GM18870 (cell line): ENCODE results near the gene ZDHHC20.
A peak's percentile ranks its signal among the peaks of the same experiment; 100 is the strongest.
"Not testable (repeated sequence)": the region's sequence is repeated elsewhere in the genome, so short reads cannot be mapped to it uniquely, and the experiment has no call there.

Source experiments
- ATAC-seq: cut with Tn5 transposase; IDR thresholded peaks from one replicate; pipeline ENCODE4 v1.9.1; 2021; ENCODE audit warnings: moderate library complexity; ENCODE audit not compliant: unreplicated experiment

The ZDHHC20 gene

DNA sequence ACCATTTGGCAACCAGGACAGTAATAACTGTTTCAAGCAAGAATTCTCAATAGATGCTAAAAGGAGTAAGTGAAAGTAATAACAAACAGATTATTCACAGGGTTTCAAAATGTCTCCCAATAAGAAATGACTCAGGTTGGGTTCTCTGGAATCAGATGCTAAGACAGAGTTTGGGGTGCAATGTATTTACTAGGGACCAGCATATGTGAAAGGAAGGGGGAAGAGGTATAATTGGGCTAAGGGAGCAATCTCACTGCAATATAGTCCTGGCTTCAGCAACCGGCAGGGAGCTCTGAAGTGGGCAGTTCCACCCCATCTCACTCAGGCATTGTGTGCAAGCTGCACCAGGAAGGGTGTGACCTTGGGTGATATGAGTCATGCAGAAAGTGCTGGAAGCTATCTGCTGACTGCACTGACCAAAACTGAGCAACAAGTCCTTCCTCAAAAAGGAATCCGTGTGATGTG, 23.4 kb downstream of the ZDHHC20 start:
- ATAC-seq, result peak; percentile 94

DNA sequence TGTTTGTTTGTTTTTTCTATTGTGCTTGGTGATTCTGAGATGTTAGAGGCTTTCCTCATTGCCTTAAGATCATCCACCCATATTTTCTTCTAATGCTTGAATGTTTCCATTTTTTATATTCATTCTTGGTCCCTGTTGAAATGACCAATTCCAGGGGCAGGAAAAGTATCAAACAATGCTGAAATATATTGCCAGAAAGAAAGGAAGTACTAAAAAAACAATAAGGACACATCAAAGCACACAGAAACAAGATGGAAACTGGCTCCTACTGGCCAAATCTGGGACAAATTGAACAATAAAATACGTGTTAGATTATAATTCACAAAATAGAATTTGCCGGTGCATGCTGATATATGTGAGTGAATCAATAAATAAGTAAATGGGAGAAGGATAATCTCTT, 23.9 kb downstream of the ZDHHC20 start:
- no peak for ATAC-seq

DNA sequence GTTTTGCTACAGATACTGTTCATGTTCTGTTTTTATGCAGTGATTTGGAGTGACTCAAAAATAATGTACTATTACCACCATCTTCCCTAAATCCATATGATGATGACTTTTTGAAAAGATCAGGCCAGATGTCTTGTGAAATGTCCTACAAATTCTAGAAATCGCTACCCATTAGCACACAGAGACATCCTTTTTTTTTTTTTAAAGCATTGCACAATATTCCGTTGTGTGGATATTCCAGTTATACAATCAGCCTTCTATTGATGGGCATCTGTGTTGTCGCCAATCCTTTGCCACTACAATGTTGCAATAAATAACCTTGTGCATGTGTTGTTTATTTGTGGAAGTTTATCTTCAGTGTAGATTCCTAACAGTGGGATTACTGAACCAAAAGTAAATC, 24.5 kb downstream of the ZDHHC20 start:
- ATAC-seq, result no peak

DNA sequence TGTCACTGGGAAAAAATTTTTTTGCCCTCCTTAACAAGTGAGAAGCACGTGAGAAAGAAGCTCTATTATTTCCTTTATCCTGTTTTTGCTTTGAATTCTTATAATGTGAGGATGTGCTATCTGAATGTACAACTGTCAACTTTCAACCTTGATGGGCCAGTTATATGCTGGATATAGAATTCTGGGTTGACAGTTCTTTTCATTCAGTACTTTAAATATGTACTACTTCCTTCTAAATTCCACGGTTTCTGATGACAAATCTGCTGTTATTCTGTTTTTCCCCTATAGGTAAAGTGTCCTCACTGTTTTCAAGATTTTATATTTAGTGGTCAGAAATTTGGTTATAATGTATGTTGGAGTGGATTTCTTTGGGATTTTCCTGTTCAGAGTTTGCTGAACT, 29.9 kb downstream of the ZDHHC20 start:
- ATAC-seq, result no peak

DNA sequence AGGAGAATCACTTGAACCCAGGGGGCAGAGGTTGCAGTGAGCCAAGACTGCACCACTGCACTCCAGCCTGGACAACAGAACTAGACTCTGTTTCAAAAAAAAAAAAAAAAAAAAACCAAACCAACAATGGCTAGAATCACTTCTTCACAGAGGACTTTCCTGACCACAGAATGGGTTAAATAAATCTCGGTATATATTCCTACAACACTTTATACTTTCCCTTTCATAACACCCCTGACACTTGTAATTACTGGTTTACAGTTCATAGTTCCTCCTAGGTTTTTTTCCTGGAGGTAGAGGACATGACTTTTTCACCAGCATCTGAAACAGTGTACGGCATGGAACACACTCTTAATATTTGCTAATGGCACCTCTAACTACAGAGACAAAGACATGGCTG, 31.4 kb downstream of the ZDHHC20 start:
- ATAC-seq, result peak; percentile 67

DNA sequence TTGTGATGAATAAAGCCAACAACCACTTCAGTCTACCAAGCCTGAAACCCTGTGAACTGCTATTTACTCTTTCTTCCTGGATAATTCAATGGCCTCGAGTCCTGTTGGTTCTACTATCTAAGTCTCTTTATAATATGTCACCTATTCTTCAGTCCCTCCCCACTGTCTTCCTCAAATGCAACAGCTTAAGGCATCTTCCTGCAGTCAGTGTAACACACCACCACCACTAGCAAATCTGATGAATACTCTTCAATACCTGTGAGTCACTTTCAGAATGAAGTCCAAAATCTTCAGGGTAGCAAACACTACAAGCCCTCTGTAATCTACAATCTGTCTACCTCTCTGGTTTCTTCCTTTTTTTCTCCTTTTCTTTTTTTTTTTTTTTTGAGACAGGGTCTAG, 32.9 kb downstream of the ZDHHC20 start:
- no peak for ATAC-seq

DNA sequence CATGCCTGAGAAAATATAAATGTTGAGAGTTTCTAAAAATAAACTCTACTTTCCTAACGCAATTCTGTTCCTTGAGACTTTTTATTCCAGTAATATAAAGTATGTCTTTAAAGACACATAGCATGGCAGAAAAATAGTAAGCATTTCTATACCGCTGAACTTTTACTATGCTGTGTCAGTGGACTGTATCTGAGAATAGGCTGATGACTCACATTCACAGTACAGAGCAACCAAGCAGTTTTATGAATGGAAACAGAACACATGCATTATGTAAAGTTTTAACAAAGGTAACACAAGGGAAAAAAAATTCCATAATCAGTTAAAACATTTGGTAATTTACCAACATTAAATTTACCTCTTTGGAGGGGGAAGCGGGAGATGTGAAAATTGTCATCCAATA, 38.4 kb downstream of the ZDHHC20 start:
- ATAC-seq, result no peak

DNA sequence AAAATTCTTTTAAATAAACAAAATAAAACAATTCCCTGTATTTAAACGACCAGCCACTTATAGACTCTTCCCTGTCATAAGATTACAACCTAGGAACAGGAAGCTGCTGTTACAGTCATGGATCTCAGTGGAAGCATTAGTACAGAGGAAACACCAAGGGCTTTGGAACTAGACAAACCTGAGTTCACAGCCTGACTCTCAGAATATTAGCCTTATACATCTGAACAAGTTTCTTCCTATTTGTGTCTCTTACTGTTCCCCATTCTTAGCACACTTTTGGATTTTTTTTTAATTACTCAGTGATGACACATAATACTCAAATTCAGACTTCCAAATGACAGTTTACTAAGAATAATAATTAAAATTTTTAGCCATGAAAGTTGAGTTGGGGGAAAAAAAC, 46.1 kb downstream of the ZDHHC20 start:
- no peak for ATAC-seq

DNA sequence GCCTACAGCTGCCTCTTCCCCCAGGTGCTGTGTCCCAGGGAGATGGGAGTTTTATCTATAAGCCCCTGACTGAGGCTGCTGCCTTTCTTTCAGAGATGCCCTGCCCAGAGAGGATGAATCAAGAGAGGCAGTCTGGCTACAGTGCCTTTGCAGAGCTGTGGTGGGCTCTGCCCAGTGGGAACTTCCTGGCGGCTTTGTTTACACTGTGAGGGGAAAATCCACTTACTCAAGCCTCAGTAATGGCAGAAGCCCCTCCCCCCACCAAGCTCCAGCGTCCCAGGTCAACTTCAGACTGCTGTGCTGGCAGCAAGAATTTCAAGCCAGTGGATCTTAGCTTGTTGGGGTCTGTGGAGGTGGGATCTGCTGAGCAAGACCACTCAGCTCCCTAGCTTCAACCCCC, 48.6 kb downstream of the ZDHHC20 start:
- not testable (repeated sequence) for ATAC-seq

DNA sequence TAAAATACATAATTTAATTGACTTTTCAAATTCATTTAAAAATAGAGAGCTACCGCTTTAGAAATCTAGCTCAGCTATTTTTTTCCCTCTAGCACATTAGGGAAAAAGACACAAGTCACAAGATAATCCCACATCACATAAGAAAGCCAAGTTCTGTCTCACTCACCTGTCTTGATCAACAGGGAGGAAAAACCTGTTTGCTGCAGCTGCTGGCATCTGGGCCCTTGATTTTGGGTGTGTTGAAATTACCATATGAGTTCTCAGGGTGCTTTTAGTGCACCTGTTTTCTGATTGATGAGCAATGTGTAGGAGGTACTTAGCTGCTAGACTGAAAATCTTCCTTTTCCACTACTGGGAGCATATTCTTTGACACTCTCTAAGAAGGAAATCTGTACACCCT, 53.8 kb downstream of the ZDHHC20 start:
- ATAC-seq, result no peak

DNA sequence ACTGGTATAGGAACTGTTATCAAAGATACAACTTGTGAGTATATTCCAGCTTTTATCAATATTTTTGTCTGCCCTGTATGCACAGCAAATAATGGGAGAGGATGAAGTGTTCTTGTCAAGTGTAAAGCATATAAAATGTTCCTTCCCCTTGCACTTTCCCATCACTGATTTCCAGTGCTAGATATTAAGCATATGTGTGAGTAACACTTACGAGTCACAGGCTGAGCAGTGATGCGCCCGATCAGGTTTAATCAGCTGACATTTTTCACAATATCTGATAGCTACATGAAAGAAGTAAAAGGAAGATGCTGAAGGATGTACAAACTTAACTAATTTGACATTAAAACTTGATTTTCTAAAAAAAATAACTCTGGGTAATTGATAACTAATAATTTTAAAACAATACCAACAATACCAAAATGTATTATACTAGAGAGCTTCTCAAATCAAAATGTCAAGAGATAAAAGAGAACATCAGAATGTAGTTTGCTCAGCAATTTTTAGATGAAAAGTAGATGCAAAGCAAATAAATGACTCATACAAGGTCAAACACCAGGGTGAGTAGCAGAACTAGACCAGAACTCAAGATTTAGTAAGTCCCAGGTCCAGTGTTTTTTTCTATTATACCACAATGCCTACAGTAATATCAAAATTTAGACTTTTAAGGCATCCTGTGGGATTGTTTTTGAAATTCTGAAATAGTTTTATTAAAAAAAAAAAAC, 56.4 kb downstream of the ZDHHC20 start:
- ATAC-seq, result no peak

DNA sequence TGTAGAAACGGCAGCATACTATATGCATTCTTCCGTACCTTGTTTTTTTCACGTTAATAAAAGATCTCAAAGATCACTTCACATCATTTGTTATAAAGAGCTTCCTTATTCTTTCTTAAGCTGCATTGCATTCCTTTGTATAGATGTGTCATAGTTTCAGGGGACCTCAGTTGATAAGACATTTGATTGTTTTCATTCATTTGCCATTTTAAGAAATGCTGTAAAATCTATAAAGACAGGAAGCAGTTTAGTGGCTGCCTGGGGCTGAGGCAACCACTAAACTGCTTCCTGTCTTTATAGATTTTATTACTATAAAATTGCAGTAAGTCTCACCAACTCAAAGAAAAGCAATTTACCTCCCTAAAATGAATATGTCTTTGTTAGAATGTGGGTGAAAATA, 59.4 kb downstream of the ZDHHC20 start:
- no peak for ATAC-seq

DNA sequence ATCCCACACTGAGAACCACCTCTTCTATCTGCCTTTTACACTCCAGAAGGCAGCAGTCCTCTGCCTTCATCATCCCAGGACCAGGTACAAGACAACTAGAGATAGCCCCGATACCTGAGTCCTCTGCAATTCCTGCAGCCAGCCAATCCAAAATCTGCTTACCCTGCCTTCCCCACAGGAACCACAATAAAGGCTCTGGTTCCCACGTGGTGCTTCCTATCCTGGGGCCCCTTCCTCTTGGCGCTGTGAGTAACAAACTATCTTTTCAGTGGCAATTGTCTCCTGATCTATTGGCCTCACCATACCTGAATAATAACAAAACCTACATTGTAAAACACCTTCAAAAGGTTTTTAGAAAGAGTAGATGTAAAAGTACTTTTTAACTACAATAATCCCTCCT, 63.1 kb downstream of the ZDHHC20 start:
- no peak for ATAC-seq

DNA sequence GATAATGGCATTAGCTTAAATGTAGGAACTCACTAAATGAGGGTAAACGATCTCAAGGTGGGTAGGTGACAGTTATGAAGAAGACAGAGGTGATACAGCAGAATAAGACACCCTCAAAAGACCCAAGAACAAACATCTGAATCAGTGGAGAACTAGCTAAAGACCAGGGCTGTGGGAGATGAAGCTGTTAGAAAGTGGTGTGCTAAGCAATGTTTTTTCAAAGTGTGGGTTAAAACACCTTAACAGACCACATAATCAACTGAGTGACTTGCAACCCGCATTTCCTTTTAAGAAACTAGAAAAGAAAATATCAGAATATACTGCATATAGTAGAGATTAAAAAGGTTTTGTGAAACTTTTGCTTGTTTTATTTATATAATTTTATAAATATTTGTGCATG, 70.0 kb downstream of the ZDHHC20 start:
- no peak for ATAC-seq

DNA sequence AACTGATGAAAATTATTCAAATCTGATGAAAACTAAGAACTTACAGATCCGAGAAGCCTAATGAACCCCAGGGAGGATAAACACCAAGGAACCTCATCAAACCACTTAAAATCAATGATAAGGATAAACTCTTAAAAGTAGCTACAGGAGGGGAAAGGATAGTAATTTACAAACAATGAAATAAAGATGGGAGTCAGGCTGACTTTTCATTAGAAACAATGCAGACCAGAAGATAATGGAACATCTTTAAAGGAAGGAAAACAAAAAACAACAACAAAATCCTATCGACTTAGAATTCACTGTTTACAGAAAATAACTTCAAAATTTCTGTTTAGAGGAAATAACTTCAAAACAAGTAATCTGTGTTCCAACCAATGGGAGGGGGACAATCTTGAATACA, 73.4 kb downstream of the ZDHHC20 start:
- ATAC-seq, result no peak

DNA sequence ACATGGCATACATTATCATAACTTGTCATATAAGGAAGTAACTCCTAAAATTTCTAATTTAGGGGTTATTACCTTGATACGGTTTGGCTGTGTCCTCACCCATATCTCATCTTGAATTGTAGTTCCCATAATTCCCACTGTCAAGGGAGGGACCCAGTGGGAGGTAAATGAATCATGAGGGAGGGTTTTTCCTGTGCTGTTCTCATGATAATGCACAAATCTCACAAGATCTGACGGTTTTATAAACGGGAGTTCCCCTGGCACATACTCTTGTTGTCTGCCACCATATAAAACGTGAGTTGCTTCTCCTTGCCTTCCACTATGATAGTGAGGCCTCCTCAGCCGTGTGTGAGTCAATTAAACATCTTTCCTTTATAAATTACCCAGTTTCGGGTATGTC, 76.0 kb downstream of the ZDHHC20 start:
- ATAC-seq, result no peak

DNA sequence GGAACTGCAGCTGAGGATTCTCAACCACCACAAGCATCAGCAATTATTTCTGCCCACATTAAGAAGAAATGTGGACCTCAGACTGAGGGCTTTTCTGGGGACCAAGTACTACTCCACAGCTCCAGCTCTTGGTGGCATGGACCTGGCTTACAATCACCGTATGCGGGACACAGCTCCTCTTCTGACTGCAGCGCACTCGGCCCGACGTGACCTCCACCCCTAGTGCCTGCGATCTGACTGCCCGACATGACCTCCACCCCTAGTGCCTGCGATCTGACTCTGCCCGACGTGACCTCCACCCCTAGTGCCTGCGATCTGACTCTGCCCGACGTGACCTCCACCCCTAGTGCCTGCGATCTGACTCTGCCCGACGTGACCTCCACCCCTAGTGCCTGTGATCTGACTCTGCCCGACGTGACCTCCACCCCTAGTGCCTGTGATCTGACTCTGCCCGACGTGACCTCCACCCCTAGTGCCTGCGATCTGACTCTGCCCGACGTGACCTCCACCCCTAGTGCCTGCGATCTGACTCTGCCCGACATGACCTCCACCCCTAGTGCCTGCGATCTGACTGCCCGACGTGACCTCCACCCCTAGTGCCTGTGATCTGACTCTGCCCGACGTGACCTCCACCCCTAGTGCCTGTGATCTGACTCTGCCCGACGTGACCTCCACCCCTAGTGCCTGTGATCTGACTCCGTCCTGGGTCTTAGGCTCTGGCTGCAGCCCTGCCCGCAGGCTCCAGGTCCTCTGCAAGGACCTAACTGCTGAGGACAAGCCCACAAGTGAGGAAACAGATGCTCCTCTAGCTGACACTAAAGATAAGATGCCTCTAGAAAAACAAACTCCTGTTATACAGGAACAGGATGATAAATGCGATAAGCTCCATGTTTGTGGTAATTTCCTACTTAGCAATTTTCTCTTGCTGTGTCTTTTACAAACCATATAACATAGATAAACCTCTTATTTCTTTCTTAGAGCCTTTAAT, 81.8 kb downstream of the ZDHHC20 start:
- not testable (repeated sequence) for ATAC-seq

DNA sequence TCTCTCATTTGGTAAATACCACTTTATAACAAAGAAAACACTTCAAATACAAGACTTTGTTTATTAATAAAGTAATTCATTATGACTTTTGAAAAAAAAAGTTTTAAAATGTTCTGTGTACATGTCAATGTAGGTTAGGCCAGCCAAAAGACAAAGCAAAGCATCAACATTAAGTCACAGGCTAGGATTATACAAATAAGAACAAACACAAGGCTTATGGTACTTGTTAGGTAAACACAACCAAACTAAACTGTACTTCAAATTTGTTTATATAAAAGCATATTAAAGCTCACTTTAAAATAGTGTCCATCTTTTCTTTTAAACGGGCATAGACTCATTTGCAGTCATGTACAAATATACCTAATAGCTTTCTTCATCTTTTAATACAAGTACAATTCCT, 86.6 kb downstream of the ZDHHC20 start:
- ATAC-seq, result no peak

DNA sequence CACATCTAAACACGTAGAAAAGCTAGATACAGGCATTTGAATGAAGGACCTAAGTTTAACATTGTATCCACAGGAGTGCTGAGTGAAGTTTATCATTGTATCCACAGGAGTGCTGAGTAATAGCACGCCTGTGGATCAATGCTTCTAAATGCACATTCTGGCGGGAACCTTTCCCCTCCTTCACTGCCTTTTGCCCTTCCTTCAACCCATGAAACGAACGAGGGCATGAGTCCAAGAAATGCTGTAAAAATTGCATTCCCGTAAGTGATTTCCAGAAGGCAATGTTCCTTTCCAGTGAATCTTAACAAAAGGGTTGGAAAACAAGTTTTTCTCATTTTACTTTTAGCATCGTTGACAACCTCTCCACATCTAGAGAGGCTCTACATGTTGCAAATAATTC, 88.1 kb downstream of the ZDHHC20 start:
- ATAC-seq, result no peak

DNA sequence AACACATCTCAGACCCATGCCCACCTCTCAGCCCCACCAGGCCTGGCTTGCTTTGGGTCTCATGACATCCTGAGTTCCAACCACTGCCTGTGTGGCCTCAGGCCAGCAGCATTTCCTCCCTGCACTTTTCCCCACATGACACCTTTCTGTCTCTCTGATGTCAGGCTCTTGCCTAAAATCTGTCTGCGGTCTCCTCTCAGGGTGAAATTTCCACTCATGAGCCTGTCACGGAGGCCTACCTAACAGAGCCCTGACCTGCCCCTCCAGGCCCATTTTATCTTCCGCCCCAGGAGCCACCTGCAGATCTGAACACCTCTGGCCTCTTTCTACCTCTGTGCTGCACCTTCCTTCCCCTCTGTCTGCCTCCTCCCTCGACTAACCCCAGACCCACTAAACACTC, 93.5 kb downstream of the ZDHHC20 start:
- no peak for ATAC-seq

DNA sequence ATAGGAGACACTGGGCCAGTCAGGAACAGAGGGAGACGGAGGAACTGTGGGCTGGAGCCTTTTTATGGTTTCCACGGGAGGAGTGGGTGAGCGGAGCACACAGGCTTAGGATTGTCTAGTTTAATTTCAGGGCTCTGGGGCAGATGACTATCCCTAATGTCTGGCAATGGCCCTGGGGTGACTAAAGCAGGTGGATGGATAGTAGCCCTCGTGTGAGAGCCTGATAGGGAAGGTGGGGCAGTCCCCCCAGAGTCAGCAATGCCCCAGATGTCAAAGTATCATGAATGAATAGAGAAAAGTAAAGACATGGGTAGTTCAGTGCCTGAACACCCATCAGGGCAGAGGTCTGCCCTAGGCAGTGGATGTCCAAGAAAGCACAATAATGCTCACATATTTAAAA, 94.2 kb downstream of the ZDHHC20 start:
- ATAC-seq, result no peak

DNA sequence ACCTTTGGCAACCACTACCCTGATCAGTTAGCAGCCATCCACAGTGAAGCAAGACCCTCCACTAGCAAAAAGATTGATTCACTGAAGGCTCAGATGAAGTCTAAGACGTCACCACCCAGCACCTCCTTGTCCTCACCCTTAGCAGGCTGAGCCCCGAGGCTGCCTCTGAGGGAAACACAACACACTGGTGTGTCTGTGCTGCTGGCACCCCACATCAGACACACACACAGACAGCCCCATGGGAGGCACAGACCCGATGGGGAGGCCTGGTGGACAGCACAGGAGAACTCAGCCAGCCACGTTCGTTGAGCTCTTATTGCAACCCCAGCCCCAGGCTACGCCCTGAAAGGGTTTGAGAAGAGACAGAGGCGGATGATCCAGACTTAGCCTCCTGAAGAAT, 94.7 kb downstream of the ZDHHC20 start:
- ATAC-seq, result no peak
